ENCODE data around the gene ZBTB8OS. TPM values are rescaled to one million over a fixed set of nuclear protein-coding genes. Genes with fewer than 3 reads are reported as not detected.

ZBTB8OS gene
- total RNA-seq, 1 experiment from 2014 or later = 42.7 TPM

DNA sequence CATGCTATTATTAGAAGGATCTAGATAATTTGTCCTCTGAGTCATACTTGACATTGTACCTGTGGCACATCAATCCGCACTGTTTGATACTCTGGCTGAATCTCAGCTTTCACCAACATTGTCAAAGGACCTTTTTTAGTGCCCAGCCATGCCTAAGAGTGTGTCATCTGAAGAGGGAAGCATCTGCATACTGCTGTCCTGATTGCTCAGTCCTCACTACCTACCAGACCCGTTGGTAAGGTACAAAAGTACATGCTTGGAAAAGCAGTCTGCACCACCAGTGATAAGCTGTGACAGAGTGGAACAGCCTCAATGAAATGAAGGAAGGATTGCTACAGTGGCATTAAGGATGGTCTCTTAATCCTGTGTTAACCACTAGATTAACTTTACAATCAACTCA is 35.1 kb upstream of the ZBTB8OS start:
- H3K9me3 ChIP-seq (ENCODE audit: insufficient read depth, low read depth) = no peaks in the 10 kb centered on the region
- intact Hi-C loops (cut with micrococcal nuclease; ENCODE audit: unreplicated experiment) = no loop called here
- H3F3A ChIP-seq (ENCODE audit: insufficient read depth, low read depth) = peaks cover 65% of the 10 kb centered on the region; the same call in 1 of the 2 replicates
- H2AFZ ChIP-seq = no peak overlapping the region
- no peak for TF ChIP-seq EZH2 (IDR thresholded peaks at IDR 0.05; ENCODE audit: low read depth)
- TF ChIP-seq, protein P1, sequence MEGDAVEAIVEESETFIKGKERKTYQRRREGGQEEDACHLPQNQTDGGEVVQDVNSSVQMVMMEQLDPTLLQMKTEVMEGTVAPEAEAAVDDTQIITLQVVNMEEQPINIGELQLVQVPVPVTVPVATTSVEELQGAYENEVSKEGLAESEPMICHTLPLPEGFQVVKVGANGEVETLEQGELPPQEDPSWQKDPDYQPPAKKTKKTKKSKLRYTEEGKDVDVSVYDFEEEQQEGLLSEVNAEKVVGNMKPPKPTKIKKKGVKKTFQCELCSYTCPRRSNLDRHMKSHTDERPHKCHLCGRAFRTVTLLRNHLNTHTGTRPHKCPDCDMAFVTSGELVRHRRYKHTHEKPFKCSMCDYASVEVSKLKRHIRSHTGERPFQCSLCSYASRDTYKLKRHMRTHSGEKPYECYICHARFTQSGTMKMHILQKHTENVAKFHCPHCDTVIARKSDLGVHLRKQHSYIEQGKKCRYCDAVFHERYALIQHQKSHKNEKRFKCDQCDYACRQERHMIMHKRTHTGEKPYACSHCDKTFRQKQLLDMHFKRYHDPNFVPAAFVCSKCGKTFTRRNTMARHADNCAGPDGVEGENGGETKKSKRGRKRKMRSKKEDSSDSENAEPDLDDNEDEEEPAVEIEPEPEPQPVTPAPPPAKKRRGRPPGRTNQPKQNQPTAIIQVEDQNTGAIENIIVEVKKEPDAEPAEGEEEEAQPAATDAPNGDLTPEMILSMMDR (conservative IDR thresholded peaks at IDR 0.05) = no peak
- no peak overlapping the region for H3K4me2 ChIP-seq
- ChIA-PET CTCF (no interaction called here), POLR2A (ENCODE audit: unreplicated experiment) (no interaction called here)
- H3K4me3 ChIP-seq = no peak overlapping the region
- peaks cover 28% of the 10 kb centered on the region; the same call in 1 of the 2 replicates for H3K36me3 ChIP-seq (ENCODE audit: low read depth)
- H3K79me2 ChIP-seq (ENCODE audit: low read depth) = no peaks in the 10 kb centered on the region
- no peaks in the 10 kb centered on the region for H3K4me1 ChIP-seq (replicated peaks; ENCODE audit: insufficient read depth)
- no peaks in the 10 kb centered on the region for H3K9me2 ChIP-seq (ENCODE audit: insufficient read depth)
- no peak overlapping the region for H3K27ac ChIP-seq
- H4K20me1 ChIP-seq (ENCODE audit: insufficient read depth) = no peaks in the 10 kb centered on the region
- no TSS peak for BruUV-seq (replicated peaks)
- H3K27me3 ChIP-seq (ENCODE audit: insufficient read depth, low read depth) = no peaks in the 10 kb centered on the region
- DNase-seq = no peak

- no peak for DNase-seq
- Histone ChIP-seq H3K4me1 (replicated peaks; ENCODE audit: insufficient read depth) (no peaks in the 10 kb centered on the region), H3K36me3 (ENCODE audit: low read depth) (peaks cover 34% of the 10 kb centered on the region), H3K27me3 (ENCODE audit: insufficient read depth, low read depth) (no peaks in the 10 kb centered on the region), H3K27ac (no peak overlapping the region), H3K79me2 (ENCODE audit: low read depth) (no peaks in the 10 kb centered on the region), H4K20me1 (ENCODE audit: insufficient read depth) (no peaks in the 10 kb centered on the region), H3K4me2 (no peak overlapping the region), H3K9me2 (ENCODE audit: insufficient read depth) (no peaks in the 10 kb centered on the region), H3K4me3 (no peak overlapping the region), H3K9me3 (ENCODE audit: insufficient read depth, low read depth) (no peaks in the 10 kb centered on the region), H3F3A (ENCODE audit: insufficient read depth, low read depth) (peaks cover 60% of the 10 kb centered on the region), H2AFZ (no peak overlapping the region)
- CTCF ChIA-PET = no interaction called here
- TF ChIP-seq, protein P1 (conservative IDR thresholded peaks at IDR 0.05) = no peak
- TF ChIP-seq EZH2 (IDR thresholded peaks at IDR 0.05; ENCODE audit: low read depth) = no peak
- intact Hi-C loops (cut with micrococcal nuclease; ENCODE audit: unreplicated experiment) = no loop called here
- POLR2A ChIA-PET (ENCODE audit: unreplicated experiment) = no interaction called here
- BruUV-seq (replicated peaks) = no TSS peak
Measured at GRCh38 chr1:32684167-32684811, 33.9 kb upstream of the ZBTB8OS start.

DNA sequence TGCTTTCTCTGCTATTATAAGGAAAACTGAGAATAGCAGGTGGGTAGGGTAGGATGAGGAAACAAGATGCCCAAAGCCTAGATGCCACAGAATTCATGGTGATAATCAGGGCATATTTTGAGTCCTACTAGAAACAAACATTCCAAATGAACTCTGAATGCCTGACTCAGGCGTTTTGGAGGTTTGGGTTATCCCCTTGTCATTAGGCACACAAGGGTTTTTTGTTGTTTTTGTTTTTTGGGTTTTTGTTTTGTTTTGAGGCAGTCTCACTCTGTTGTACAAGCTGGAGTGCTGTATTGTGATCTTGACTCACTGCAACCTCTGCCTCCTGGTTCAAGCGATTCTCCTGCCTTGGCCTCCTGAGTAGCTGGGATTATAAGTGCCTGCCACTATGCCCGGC is 33.0 kb upstream of the ZBTB8OS start:
- no peaks in the 10 kb centered on the region for H3K4me1 ChIP-seq (replicated peaks; ENCODE audit: insufficient read depth)

More for the DNA sequence above, 33.0 kb upstream of the ZBTB8OS start:
- no peaks in the 10 kb centered on the region for H3K9me2 ChIP-seq (ENCODE audit: insufficient read depth)
- H3K27me3 ChIP-seq (ENCODE audit: insufficient read depth, low read depth) = no peaks in the 10 kb centered on the region
- intact Hi-C loops (cut with micrococcal nuclease; ENCODE audit: unreplicated experiment) = no loop called here
- no peak overlapping the region for H3K4me3 ChIP-seq
- H4K20me1 ChIP-seq (ENCODE audit: insufficient read depth) = no peaks in the 10 kb centered on the region
- H2AFZ ChIP-seq = no peak overlapping the region
- CTCF ChIA-PET = no interaction called here
- BruUV-seq (replicated peaks) = no TSS peak
- H3K4me2 ChIP-seq = no peak overlapping the region
- no peaks in the 10 kb centered on the region for H3K79me2 ChIP-seq (ENCODE audit: low read depth)
- peaks cover 42% of the 10 kb centered on the region for H3K36me3 ChIP-seq (ENCODE audit: low read depth)
- H3F3A ChIP-seq (ENCODE audit: insufficient read depth, low read depth) = peaks cover 65% of the 10 kb centered on the region
- TF ChIP-seq, protein P1 (conservative IDR thresholded peaks at IDR 0.05) = no peak
- TF ChIP-seq EZH2 (IDR thresholded peaks at IDR 0.05; ENCODE audit: low read depth) = no peak
- POLR2A ChIA-PET (ENCODE audit: unreplicated experiment) = no interaction called here
- no peak overlapping the region for H3K27ac ChIP-seq
- no peak for DNase-seq
- no peaks in the 10 kb centered on the region for H3K9me3 ChIP-seq (ENCODE audit: insufficient read depth, low read depth)

Measured in PC-9 (cell line).